ENCODE measurements around the gene VWA1.
"Not testable (repeated sequence)": the region's sequence is repeated elsewhere in the genome, so short reads cannot be mapped to it uniquely, and the experiment has no call there.

VWA1 gene

GRCh38 chr1:1482856-1483255, 47.4 kb downstream of the VWA1 start:
- no peak for DNase-seq

- DNase-seq, result no peak
Measured at GRCh38 chr1:1483714-1484113, 48.2 kb downstream of the VWA1 start.

GRCh38 chr1:1484976-1485750, 49.7 kb downstream of the VWA1 start:
- DNase-seq, result not testable (repeated sequence)

GRCh38 chr1:1485755-1486317, 50.3 kb downstream of the VWA1 start:
- not testable (repeated sequence) for DNase-seq

GRCh38 chr1:1487701-1488100, 52.2 kb downstream of the VWA1 start:
- DNase-seq, result no peak

GRCh38 chr1:1489231-1489630, 53.7 kb downstream of the VWA1 start:
- no peak for DNase-seq

- DNase-seq, result no peak
Measured at GRCh38 chr1:1489861-1490260, 54.4 kb downstream of the VWA1 start.

- DNase-seq, result no peak
Measured at GRCh38 chr1:1490633-1491230, 55.2 kb downstream of the VWA1 start.

- DNase-seq, result no peak
Measured at GRCh38 chr1:1491601-1492000, 56.1 kb downstream of the VWA1 start.
